HG03060 (cell line): ENCODE data around the gene CD38.
A peak's percentile ranks its signal among the peaks of the same experiment; 100 is the strongest.
"Not testable (repeated sequence)": the region's sequence is repeated elsewhere in the genome, so short reads cannot be mapped to it uniquely, and the experiment has no call there.

Source experiments
- ATAC-seq: cut with Tn5 transposase; IDR thresholded peaks from one replicate; pipeline ENCODE4 v1.9.1; 2021; ENCODE audit warnings: low read depth, moderate number of reproducible peaks; ENCODE audit not compliant: unreplicated experiment

The CD38 gene

DNA sequence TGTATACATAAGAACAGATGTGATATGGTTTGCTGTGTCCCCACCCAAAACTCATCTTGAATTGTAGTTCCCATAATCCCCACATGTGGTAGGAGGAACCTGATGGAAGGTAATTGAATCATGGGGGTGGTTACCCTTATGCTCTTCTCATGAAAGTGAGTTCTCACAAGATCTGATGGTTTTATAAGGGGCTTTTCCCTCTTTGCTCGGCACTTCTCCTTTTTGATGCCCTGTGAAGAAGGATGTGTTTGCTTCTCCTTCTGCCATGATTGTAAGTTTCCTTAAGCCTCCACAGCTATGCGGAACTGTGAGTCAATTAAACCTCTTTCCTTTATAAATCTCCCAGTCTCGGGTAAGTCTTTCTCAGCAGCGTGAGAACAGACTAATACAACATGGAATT is 83.1 kb downstream of the CD38 start:
- not testable (repeated sequence) for ATAC-seq

DNA sequence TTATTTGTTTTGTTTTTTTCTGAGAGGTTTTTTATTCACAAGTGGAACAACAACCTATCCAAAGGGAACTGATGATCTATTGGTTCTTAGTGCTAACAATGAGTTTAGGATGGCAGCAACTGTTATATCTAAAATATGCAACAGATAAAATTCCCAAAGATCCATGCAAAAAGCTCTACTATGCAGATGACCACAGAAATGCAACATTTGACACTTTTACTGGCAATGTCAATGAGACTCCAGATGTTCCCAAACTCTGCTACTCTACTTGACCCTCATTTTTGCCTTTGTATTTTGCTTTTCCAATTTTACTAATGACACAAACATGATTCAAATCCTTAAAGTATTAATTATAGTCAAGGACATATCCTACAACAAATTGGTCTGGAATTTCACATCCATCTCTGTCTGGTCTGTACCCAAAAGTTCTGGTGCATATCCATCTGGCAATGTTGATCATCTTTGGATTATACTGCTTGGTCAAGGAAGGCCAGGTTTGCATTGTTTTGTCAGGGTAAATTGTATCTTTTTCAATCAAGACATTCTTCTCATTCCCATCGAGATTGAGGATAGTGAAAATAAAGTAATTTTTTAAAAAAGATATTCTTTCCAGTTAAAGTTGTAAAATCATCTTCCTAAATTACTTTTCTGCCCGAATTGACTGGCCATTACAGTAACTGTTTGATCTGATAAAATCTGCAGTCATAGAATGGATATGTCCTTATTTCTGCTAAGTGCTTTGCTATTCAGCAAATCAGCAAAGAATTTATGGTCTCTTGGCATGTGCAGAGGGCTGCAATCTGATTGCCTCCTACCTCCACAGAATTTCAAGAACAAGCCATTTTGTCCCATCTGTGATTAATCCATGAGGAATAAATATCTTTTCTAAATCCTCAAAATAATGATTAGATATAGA is 86.8 kb downstream of the CD38 start:
- no peak for ATAC-seq

DNA sequence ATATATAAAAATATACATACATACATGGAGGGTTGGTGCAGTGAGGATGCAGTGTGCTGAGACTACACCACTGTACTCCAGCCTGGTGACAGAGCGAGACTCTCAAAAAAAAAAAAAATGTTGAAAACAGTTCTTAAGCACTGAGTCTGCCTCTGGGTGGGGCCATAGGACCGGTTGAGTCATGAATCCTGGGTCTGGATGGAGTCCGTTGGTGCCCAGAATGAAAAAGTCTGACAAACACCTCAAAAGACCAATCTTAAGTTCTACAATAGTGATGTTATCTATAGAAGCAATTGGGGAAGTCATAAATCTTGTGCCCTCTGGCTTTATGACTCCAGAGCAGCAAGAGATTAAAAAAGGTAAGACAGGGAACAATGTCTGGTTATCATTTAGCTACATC is 90.0 kb downstream of the CD38 start:
- ATAC-seq: no peak

DNA sequence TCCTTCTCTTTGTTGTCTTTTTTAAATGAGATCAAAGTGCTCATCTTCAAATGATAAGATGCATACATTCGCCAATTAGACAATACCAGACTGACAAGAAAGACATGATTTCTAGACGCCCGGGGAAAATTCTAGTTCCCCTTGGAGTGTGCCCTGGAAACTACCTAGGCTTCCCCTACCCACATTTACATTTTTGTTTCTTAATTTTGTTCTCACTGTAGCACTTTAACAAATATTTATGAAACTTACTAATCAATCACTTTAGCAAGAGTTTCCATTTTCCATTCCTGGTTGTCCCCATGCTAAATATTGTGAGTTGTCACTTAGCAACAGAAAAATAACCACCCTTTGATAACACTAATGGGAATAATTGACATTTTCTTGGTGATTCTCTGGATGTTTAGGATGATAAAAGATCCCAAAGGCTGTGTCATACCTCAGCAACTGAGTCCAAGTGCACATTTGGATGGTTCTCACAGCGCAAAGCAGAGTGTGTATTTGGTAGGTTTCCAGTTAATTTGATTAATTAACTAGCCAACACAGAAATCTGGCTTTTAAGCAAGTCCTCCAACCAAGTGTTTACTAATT is 90.8 kb downstream of the CD38 start:
- no peak for ATAC-seq

DNA sequence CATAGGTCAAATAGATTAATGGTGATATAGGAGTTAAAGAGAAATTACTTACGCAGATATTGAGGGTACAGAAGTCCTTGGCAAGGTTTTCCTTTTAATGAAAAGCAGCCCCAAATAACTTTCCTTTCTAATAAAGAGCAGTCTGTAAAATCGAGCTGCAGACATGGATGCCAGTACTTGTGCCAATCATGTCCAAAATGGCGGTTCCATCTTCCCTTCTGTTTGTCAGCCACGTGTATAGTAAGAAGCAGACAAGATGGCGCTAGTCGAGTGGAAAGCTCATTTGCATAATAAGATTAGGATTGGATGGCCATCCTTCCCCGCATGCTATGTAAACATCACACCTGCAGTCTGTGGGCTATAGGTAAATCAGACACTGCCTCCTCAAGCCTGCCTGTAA is 92.0 kb downstream of the CD38 start:
- ATAC-seq: no peak

- ATAC-seq: no peak
Observed at GRCh38 chr4:15870921-15871664, 93.0 kb downstream of the CD38 start.

DNA sequence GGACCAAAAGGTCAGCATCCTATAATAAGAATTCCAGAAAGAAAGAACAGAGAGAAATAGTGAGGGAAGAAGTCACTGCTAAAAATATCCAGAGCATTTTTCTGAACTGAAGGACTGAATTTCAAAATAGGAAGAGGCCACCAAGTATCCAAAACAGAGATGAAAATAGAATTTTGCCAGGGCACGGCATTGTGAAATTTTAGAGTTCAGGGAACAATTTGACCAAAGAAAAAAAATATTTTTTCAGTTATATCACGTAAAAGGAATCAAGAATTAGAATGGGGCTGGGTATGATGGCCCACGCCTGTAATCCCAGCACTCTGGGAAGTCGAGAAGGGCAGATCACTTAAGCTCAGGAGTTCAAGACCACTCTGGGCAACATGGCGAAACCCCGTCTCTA is 95.0 kb downstream of the CD38 start:
- ATAC-seq: no peak

- no peak for ATAC-seq
Observed at GRCh38 chr4:15874671-15875070, 96.5 kb downstream of the CD38 start.

DNA sequence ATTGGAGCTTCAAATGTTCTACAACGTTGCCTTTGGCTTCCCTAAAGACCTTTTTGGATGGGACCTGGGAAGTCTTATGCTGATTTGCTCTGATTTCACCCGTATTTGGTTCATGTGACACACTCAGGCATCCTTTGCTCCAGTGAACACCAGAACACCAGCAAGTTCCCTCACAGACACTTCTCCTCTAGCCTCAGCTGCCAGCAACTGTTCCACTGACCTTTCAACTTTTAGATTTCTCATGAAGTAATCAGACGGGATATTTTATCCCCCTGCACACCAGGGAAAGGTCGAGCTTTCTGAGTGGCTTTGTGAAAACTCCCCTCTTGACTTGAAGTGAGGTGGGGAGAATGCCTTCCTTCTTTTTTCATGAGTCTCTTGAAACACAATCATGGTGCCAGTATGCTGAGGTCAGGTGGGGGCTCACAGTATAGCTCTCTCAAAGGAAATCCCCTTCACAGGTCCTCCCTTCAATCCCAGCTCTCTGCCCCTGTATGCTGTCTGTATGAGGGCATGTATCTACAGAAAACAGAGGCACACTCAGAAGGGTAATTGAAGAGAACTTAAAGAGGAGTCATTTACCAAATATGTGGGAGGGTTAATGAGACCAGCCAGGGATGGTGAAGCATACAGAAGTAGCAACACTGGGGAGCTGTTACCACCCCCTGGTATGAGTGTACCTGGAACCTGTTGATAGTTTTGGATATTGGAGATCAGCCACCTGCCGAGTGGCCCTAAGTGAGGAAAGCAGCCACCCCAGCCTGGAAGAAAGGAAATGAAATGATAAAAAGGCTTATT is 97.7 kb downstream of the CD38 start:
- no peak for ATAC-seq

- ATAC-seq: no peak
Observed at GRCh38 chr4:15878011-15878410, 99.9 kb downstream of the CD38 start.

GRCh38 chr4:15881820-15882219 is 103.7 kb downstream of the CD38 start:
- ATAC-seq: no peak

- peak; percentile 97 for ATAC-seq
Observed at GRCh38 chr4:15882675-15883086, 104.6 kb downstream of the CD38 start.

GRCh38 chr4:15883610-15884243 is 105.6 kb downstream of the CD38 start:
- no peak for ATAC-seq

DNA sequence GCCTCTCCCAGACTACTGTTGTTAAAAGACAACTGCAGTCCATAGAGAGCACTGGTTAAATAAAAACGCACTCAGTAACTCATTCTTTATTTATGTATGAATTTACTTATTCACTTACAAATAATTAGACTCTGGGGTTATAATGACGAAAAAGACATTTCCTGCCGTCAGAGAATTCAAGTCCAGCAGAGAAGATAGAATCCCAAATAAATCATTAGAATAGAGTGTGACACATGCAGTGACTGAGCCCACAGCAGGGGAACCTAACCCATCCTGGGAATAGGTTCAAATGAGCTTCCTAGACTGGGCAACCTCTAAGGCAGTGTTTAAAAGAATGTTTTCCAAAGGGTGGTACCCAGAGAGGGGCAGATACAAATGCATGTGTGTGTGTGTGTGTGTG is 106.5 kb downstream of the CD38 start:
- no peak for ATAC-seq

GRCh38 chr4:15885422-15885821 is 107.3 kb downstream of the CD38 start:
- no peak for ATAC-seq

DNA sequence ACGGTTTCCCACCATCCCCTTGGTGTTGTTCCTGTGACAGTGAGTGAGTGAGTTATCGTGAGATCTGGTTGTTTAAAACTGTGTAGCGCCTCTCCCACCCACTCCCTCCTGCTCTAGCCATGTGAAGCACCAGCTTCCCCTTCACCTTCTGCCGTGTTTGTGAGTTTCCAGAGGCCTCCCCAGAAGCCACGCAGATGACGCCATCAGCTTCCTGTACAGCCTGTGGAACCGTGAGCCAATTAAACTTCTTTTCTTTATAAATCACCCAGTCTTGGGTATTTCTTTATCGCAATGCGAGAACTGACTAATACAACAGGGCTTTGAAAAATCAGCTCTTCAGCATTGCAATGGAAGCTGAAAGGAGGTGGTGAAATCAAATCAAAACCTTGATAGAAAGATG is 110.4 kb downstream of the CD38 start:
- ATAC-seq: no peak

DNA sequence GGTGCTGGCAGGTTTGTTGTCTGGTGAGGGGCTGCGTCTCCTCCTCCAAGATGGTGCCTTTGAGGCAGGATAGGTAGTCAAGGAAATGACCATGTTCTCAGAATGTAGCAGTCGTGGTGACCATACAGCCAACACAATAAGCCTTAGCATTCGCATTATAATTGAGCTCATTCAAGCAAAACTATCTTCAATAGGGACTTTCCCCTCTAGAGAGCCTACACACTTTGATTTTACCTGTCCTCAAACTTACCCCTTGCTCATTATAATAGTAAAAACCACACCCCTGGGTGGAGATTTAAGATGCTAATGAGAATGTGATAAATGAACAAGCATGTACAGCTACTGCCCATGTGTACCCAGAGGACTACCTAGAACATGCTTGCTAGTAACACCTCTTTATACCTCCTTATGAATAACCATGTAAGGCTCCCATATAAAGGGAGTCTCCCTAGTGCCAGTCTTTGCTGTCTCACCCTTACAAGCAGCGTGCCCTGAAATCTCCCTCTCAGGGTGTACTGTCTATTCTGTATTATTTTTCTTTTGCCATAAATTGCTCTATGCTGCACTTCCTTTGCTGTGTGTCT is 112.2 kb downstream of the CD38 start:
- ATAC-seq: no peak

- ATAC-seq: peak; percentile 53
Observed at GRCh38 chr4:15891312-15891711, 113.2 kb downstream of the CD38 start.

GRCh38 chr4:15893962-15894361 is 115.8 kb downstream of the CD38 start:
- no peak for ATAC-seq

DNA sequence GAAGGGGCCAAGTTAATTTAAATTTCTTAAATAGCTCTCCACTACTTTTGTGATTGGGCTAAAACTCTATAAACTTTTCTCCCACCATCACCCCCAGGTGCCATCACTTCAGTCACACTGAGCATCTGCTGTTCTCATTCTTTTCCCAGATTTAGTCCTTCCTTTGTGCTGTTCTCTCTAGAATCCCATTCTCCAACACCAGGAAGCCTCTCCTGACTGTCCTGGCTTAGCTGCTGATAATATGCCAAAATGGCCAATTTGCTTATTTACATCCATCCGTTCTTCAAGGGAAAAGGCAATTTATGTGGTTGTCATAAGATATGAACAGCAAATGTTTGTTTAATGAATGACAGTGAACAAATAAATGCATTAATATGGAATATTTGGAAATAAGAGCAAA is 116.3 kb downstream of the CD38 start:
- no peak for ATAC-seq
